Fibroblast of lung (primary cell): Measurements from ENCODE around the gene ARMC8.

ENCODE experiments used
- EZH2 ChIP-seq: IDR thresholded peaks from 2 replicates; pipeline ENCODE4 v1.5.1; 2012; ENCODE audit warnings: low read length, control low read depth, mild to moderate bottlenecking; ENCODE audit errors: missing control alignments
- TF ChIP-seq, protein P1 (sequence below), 2 donors: IDR thresholded peaks in 1 of 2; conservative IDR thresholded peaks in 1 of 2; 1 replicate in 1 of 2; 2 replicates in 1 of 2; pipeline ENCODE4 v1.5.1; 2011 to 2012; ENCODE audit warnings: low read length in 2 of 2, control low read depth in 1 of 2, inconsistent platforms in 1 of 2, low read depth in 1 of 2, mild to moderate bottlenecking in 1 of 2

- TF ChIP-seq, protein P1, sequence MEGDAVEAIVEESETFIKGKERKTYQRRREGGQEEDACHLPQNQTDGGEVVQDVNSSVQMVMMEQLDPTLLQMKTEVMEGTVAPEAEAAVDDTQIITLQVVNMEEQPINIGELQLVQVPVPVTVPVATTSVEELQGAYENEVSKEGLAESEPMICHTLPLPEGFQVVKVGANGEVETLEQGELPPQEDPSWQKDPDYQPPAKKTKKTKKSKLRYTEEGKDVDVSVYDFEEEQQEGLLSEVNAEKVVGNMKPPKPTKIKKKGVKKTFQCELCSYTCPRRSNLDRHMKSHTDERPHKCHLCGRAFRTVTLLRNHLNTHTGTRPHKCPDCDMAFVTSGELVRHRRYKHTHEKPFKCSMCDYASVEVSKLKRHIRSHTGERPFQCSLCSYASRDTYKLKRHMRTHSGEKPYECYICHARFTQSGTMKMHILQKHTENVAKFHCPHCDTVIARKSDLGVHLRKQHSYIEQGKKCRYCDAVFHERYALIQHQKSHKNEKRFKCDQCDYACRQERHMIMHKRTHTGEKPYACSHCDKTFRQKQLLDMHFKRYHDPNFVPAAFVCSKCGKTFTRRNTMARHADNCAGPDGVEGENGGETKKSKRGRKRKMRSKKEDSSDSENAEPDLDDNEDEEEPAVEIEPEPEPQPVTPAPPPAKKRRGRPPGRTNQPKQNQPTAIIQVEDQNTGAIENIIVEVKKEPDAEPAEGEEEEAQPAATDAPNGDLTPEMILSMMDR (conservative IDR thresholded peaks at IDR 0.05 in 1 of 2, IDR thresholded peaks at IDR 0.05 in 1 of 2; ENCODE audit: low read depth in 1 of 2, low read length in 2 of 2), result no peak
- TF ChIP-seq EZH2, result no peak
These were observed 109.5 kb downstream of the ARMC8 start for GRCh38 chr3:138296639-138297038.
